ENCODE data around the gene KCNJ9. TPM values are rescaled to one million over a fixed set of nuclear protein-coding genes. Genes with fewer than 3 reads are reported as not detected.

The KCNJ9 gene
- not detected in 5 replicates for total RNA-seq (2022; extraction: Qiagen RNA extraction)

DNA sequence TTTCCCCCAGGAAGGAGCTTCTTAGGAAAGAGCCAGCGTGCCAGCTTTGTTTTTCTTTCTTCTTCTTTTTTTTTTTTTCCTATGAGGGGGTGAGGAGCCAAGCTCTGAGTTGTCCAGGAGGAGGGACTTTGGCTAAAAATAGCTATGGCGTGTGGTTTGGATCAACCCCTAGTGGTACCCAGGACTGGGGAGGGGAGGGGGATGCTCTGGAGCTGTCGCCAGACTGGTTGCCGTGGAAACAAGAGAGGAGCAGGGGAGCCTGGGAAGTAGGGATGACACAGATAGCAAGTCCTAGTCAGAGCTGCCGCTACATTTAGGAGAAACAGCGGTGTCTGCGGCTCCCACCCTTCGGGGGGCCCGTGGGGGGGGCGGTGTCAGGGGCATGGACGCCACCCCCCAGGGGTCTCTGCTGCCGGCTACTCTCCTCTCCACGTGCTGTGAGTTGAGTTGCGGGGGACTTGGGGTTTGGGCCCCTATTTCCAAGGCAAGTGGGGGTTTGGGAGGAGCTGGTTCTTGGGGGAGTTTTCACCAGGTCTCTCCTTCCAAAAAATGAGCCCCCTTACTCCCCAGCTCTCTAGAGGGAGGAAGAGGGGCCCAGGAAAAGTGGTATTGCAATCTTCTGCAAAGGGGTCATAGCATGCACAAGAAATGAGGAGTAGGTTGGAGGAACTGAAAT lies at the start of gene KCNJ9:
KCNJ9 (plus strand) TSS at position 278 of the 676 bp plus-strand sequence. CDS start 2,493 bp downstream, outside the sequence.

DNA sequence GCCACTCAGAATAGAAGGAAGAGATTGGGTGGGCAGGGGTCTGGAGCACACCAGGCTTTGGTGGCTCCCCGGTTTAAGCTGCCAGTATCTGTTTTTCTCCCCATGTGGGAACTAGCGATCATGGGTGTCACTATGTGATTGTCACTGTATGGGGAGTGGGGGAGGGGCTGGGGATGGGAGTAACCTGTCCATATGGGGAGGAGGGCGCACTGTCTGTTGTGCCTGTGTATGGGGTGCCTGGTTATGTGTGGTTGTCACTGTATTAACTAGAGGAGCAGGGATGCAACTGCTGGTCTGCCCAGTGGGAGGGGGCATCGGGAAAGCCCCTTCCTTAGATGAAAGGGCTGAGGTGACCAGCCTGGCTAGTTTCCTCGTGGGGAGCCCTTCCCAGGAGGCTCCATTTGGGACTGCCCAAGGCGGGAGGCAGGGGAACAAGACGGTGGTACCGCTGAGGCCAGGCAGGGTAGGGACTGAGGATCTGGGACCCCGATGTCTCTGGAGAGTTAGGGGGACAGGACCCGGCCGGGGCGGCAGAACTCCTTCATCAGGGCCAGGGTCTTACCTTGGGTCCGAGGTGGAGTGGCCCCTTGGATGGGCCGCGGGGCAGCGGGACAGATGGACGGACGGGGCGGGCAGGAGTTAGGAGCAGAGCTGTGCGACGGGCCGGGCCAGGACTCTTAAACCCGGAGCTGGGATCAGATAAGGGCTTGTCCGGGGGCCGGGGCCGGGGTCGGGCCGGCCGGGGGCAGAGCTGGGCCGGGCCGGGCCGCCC lies 11.7 kb upstream of the KCNJ9 start, which contains the start of gene KCNJ10:
KCNJ10 (minus strand) TSS at position 701 of the 772 bp plus-strand sequence. CDS start 27,628 bp downstream, outside the sequence.

DNA sequence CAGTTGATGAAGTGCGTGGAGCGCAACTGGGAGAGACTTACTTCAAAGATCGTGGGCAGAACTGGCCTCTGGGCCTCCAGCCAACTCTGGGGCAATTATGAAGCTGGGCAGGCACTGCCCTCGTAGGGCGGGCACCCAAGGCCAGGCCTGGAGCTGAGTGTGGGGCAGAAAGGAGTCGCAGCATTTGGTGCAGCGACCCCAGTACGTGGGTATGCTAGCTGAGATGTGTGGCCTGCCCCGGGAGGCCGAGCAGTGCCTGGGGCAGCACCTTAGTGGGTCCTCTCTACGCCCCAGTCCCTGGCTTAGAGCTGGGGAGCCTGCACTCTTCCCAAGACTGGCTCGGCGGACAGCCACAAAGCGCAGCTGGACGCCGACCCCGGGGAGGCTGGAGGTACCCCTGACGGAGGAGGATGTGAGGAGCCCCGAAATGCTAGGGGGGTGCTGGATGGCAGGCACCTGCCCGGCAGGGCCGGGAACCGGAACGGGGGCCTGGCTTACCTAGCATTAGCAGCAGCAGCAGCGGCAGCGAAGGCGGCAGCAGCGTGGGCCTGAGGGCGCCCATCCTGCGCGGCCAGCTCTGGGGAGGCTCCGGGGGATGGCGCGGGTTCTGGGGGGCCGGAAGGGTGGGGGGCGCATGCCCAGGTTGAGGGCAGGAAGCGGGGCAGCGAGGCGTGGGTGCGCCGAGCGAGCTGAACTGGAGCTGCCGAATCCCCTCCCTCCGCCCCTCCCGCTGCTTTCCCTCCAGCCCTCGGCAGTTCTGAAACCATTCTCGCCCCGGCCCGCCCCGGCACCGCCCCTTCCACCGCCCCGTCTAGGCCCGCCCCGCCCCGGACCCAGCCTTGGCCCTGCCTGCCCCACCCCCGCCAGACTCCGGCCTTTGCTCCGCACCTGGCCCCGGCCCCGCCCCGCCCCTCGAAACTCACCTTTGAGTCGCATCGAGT lies 16.8 kb downstream of the KCNJ9 start, which contains the start of gene IGSF8:
IGSF8 (minus strand) TSS at position 709 of the 941 bp plus-strand sequence; CDS start at position 562, 147 bp downstream.

DNA sequence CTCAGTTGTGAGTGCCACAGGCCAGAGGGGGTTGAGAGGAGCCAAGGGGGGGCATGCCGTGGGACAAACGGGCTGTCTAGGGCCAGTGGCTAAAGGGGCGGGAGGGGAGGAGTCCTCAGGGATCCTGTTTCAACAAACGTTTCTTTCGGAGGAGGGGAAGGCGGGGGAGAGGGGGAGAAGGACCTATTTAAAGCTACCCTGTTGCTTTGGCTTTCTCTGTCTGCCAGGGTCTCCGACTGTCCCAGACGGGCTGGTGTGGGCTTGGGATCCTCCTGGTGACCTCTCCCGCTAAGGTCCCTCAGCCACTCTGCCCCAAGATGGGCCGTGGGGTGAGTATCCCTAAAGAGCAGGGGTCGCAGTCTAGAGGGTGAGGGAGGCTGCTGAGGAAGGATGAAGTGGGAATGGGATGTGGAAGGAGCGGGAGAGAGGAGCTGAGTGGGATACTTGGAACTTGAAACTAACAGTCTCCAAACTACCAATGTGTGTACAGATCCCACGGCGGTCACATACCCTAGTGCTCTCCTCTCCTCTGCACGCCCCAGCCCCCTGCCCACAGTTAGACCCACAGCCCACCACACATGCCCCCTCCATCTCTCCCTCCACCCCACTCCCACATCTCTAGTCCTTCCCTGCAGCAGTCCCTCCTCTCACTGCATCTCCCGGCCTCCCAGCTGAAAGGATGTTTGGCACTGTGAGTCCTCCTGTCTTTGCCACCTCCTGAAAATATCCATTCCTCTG lies 34.4 kb downstream of the KCNJ9 start, which contains the start of gene ATP1A2:
ATP1A2 (plus strand) TSS at position 215 of the 738 bp plus-strand sequence; CDS start at position 318, 103 bp downstream.

Other genes with a start within 250 kb of the KCNJ9 start
- gene VSIG8, start 218.9 kb upstream of the KCNJ9 start, total RNA-seq (2022; extraction: Qiagen RNA extraction), result 0.08 to 0.15 TPM in 2 of 5 replicates, not detected in the others
- gene CFAP45, start 181.4 kb upstream of the KCNJ9 start, total RNA-seq (2022; extraction: Qiagen RNA extraction), result 0.41 to 0.83 TPM (median 0.59 TPM) in 5 replicates
- 973 to 1,035 TPM (median 1,022 TPM) in 5 replicates for gene TAGLN2, start 156.0 kb upstream of the KCNJ9 start, total RNA-seq (2022; extraction: Qiagen RNA extraction)
- gene IGSF9, start 135.9 kb upstream of the KCNJ9 start, total RNA-seq (2022; extraction: Qiagen RNA extraction), result 0.11 to 0.25 TPM (median 0.14 TPM) in 5 replicates
- 0.22 to 0.68 TPM (median 0.56 TPM) in 5 replicates for gene SLAMF9, start 127.3 kb upstream of the KCNJ9 start, total RNA-seq (2022; extraction: Qiagen RNA extraction)
- 3.7 to 5.7 TPM (median 4.3 TPM) in 5 replicates for gene PIGM, start 49.5 kb upstream of the KCNJ9 start, total RNA-seq (2022; extraction: Qiagen RNA extraction)
- not detected in 5 replicates for gene KCNJ10, start 11.4 kb upstream of the KCNJ9 start, total RNA-seq (2022; extraction: Qiagen RNA extraction)
- gene IGSF8, start 17.1 kb downstream of the KCNJ9 start, total RNA-seq (2022; extraction: Qiagen RNA extraction), result 7.2 to 10.3 TPM (median 8.8 TPM) in 5 replicates
- 0.06 to 0.20 TPM (median 0.09 TPM) in 5 replicates for gene ATP1A2, start 34.2 kb downstream of the KCNJ9 start, total RNA-seq (2022; extraction: Qiagen RNA extraction)
- gene ATP1A4, start 70.1 kb downstream of the KCNJ9 start, total RNA-seq (2022; extraction: Qiagen RNA extraction), result not detected in 5 replicates
- 0.08 TPM in 1 of 5 replicates, not detected in the others for gene CASQ1, start 109.0 kb downstream of the KCNJ9 start, total RNA-seq (2022; extraction: Qiagen RNA extraction)
- gene PEA15, start 123.8 kb downstream of the KCNJ9 start, total RNA-seq (2022; extraction: Qiagen RNA extraction), result 166 to 210 TPM (median 183 TPM) in 5 replicates
- 44.4 to 51.6 TPM (median 47.5 TPM) in 5 replicates for gene DCAF8, start 181.0 kb downstream of the KCNJ9 start, total RNA-seq (2022; extraction: Qiagen RNA extraction)
- gene PEX19, start 203.6 kb downstream of the KCNJ9 start, total RNA-seq (2022; extraction: Qiagen RNA extraction), result 20.7 to 29.0 TPM (median 24.6 TPM) in 5 replicates

Data from A549 treated with Hydrocortisone at 1 μM for 4 hours (cell line).